Mammary epithelial cell (primary cell): ENCODE data around the gene SEL1L.

Source experiments
- CTCF ChIP-seq, 2 donors: IDR thresholded peaks in 1 of 2; conservative IDR thresholded peaks in 1 of 2; 2 replicates each; pipeline ENCODE4 v1.5.1; 2011 to 2012; ENCODE audit warnings: inconsistent platforms in 2 of 2, low read length in 2 of 2, mild to moderate bottlenecking in 2 of 2, control low read depth in 1 of 2, low read depth in 1 of 2; ENCODE audit not compliant: insufficient read depth in 1 of 2; ENCODE audit errors: extremely low read depth in 1 of 2
- EZH2 ChIP-seq: IDR thresholded peaks from 2 replicates; pipeline ENCODE4 v1.6.1; 2012; ENCODE audit warnings: low read length, inconsistent platforms, borderline replicate concordance

GRCh38 chr14:81454572-81455218 is 79.0 kb downstream of the SEL1L start:
- TF ChIP-seq CTCF (conservative IDR thresholded peaks at IDR 0.05 in 1 of 2, IDR thresholded peaks at IDR 0.05 in 1 of 2; ENCODE audit: extremely low read depth in 1 of 2, insufficient read depth in 1 of 2, low read depth in 1 of 2, low read length in 2 of 2): no peak
- TF ChIP-seq EZH2: no peak
